NCI-H2171 treated with DMSO at 0.1 percent for 48 hours (cell line): ENCODE measurements around the gene DAPK2.

Source experiments
- DNase-seq: peaks from one replicate; lab custom pipeline; 2025; lab: John Stamatoyannopoulos, UW

The DAPK2 gene

GRCh38 chr15:63941698-63942465, 104.4 kb downstream of the DAPK2 start:
- DNase-seq = no peak

- DNase-seq = peak; percentile 95
These were observed 105.2 kb downstream of the DAPK2 start for GRCh38 chr15:63940966-63941620.

DNA sequence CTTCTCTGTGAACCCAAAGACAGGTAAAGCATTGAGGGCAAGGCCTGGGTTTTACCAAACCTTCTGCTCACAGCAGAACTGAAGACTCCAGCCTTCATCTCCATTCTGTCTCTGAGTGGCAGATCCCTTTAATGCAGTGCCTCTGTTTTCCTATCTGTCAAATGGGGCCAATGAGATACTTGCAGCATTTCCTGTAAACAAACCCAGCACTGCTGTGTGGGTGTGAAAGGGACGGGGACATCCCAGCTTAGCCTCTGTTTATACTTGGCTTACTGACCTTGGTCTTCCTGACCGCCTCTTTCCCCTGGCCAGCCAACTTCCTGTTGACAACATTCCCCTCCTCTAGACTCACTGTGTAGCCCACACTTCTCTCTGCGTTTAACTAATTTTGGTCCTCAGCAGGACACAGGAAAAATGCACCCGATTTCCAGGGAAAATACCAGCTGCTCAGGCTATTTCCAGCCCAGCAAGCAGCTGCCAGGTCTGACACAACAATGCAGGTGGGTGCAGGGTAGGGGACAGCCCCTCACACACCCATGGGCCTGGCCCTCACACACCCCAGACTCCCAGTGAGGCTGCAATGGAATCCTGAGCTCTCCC, 106.7 kb downstream of the DAPK2 start:
- peak; percentile 46 for DNase-seq

DNA sequence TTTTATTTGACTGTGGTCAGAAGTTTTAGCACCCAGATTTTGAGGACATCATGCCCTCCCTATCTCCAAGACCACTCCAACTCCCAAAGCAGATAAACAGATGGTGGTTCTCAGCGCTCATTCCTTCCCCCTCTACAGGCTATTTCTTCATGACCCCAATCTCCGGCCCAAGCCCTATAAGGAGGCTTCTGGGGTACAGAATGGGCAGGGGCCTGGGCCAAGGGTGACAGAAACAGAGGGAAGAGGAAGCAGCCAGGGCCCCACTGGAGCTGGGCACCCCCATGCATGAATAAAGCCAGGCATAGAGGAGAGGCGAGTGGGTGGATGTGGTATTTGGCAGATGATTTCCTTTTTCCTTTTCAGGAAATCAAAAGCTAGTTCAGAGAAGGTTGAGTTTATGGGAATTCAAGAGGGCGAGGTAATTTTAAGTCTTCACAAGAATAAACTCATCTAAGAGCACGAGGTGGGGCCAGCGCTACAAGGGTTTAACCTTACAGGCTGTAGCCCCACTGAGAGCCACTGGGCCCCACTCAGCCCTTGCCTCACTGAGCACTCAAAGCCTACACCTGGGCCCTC, 107.7 kb downstream of the DAPK2 start:
- DNase-seq = no peak

- DNase-seq = no peak
These were observed 112.8 kb downstream of the DAPK2 start for GRCh38 chr15:63933522-63933921.

- DNase-seq = no peak
These were observed 114.7 kb downstream of the DAPK2 start for GRCh38 chr15:63931556-63931955.

DNA sequence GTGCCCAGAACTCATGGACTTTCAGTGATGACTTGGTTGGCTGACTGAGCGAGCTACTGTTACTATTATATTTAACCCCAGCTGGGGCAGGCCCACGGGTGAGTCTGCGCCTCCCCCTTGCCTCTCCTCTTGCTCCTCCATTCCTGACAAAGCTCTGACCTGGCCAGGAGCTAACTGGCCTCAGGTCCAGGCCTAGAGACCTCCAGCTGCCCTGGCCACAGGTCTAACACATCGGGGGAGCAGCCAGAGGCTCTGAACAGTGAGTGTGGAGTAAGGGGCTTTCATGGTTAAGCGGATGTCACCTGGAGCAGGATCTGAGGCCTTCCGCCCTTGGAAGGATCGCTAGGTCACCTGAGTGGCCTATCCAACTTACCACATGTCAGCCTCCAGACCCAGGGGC, 116.3 kb downstream of the DAPK2 start:
- no peak for DNase-seq

- no peak for DNase-seq
These were observed 118.0 kb downstream of the DAPK2 start for GRCh38 chr15:63928185-63928842.

DNA sequence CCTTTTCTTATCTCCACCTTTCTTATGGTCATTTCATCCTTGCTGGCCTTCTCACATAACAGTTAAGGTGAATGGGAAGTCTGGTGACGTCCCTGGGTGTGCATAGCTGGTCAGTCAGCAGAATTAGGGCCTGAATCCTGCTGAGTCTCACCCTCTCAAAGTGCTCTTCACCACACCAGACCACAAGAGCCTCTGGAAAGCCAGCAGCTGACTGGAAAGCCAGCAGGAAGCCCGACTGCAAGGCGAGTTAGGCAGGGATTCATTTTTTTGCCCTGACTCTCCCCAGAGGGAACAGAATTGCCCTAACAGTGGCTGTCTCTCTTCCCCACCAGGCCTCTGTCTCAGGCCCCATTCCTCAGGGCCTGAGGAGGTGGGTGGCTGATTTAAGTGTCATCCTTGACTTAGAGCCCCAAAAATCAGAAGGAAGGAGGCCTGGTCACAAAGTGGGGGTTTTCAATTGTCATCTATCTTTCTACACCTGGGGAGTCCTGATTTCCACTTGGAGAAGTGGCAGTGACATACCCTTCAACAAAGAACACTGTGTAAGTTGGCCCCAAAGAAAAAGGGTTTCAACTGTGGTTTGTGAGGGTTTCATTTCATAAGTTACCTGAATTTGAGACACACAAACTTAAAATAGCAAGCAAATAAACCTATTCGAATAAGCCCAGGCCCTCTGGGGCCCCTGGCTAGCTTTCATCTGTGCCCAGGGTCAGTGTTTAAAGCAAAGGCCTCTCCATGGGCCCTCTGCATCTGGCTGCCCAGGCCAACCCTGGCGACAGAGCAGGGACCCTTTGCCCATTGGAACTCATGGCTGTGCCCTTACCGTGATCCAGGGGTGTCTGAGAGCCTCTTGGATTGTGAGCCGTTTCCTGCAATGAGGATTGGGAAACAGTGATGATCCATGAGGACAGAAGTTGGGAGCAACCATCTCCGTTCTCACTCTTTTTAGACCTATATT, 122.0 kb downstream of the DAPK2 start:
- DNase-seq = no peak

- no peak for DNase-seq
These were observed 123.4 kb downstream of the DAPK2 start for GRCh38 chr15:63922916-63923315.

GRCh38 chr15:63922261-63922904, 123.9 kb downstream of the DAPK2 start:
- DNase-seq = no peak

DNA sequence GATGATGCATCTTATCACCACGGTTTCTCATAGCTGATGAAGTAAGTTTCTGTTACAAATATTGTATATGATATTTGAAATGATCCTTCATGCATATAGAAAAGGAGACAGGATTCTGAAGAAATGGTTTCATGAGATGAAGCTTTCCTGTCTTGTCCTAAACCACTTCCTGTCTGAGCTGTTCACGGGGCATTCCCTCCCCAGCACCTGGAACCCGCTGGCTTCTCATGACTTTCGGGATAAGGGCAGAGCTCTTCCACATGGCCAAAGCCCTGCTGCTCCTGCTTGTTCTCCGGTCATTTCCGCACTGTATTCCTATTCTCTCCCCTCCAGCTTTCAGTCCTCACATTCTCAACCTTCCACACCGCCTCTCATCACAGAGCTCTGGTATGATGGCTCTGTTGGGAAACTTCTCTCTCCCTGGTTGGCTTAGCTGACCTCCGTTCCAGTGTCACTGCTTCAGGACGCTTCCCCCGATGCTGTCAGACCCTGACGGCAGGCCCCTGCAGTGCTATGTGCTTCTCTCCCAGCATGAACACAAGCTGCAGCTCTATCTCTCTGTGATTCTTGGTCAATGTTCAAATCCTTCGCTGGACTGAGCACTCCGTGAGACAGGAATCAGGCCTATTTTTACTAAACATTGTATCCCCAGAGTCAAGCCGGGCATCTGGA, 125.6 kb downstream of the DAPK2 start:
- no peak for DNase-seq

DNA sequence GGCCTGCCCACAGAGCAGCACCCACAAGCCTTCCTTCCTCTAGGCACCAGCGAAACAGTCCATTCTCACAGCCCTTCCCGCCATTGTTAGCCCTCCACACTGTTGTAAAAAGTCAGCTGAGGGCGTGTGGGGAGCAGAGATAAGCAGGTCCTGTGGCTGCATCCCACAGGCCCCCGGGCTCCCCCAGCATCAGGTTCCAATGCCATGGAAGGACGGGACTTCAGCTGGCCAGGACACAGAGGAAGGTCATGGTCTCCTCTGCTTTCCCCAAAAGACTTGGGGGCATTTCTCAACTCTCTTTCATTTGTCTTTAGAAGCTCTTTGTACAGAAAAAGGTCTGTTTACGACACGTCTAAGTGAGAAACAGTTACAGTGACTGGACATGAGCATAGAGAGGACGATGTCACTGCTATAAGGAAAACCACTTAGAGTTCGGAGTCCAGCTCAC, 127.4 kb downstream of the DAPK2 start:
- DNase-seq = no peak

DNA sequence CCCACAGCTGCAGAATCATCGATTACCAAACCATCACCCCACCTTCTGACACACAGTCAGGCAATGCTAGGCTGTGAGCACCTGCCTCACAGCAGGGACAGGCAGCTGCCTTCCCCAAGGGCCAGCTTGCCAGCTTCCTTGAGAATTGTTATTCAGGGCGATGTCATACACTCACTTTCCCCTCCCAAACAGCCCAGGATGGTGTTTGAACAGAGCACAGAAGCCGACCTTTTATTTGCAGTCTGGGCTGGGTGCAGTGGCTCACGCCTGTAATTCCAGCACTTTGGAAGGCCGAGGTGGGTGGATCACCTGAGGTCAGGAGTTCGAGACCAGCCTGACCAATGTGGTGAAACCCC, 128.0 kb downstream of the DAPK2 start:
- DNase-seq = peak; percentile 75

DNA sequence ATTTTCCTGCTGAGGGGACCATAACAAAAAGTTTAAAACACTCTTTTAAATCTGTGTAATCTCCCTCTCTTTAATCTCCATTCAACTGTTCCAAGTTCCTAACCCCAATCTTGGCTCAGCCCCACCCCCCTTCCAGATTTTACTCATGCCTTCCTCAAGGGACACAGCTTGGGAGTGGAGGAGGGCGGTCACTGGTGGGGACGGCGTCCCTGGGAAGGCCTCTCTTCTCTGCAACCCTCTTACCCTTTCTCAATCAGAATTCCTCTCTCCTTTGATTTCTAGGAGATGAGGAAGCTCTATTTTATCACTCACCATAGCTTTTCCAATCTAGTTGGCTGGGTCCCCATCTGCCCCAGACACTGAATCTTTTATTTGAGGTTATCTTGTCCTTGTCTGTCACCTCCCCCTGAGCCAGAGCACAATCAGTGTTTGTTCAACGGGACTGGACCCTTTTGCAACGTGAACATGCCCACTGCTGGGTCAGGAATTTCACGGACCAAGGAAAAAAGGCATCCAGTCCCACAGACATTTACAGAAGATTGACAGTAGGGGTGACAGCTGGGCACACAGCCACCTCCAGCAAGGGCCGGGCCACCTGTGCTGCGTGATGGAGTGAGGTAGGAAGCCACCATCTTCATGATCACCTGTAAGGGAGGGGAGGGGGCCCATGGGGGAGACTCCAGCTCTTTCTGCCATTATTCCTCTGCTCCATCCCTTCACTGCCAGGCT, 128.5 kb downstream of the DAPK2 start:
- peak; percentile 75 for DNase-seq

DNA sequence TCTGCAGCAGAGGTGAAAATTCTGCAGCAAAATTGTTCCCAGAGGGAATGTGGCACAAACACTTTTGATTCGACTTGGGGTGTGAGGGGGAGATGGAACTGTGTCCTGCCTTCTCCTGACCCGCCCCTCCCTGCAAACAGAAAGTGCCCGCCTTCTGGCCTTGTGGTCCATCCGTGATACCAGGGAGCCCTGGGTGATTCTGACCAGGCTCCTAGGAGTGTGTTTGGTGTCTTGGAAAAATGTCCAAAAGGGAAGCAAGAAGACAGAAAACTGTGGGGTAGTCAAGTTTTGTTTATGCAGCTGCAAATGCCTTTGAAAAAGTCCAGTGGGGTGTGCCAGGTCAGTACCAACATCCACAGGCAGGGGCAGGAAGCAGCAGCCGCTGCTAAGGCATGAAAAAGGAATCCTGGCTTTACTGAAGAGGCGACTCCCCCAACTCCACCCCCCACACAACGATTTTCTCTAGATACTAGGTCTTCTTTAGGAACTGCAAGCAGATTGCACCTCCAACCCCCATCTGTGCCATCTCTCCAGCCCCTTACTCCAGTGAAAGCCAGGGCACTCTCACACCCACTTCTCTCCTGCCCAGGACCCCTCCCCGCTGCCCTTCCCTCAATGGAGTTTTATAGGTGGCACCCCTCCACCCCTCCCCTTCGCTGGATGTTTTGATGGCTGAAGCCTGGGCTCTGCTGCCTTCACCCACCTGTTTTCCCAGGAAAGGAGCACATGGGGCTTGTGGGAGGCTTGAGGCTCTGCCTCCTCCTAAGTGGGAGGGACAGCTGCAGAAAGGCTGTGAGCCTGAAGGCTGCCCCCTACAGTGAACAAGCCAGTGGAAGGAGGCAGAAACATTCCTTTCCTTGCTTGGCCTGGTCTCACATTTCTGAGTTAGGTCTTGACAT, 130.2 kb downstream of the DAPK2 start:
- DNase-seq = no peak

DNA sequence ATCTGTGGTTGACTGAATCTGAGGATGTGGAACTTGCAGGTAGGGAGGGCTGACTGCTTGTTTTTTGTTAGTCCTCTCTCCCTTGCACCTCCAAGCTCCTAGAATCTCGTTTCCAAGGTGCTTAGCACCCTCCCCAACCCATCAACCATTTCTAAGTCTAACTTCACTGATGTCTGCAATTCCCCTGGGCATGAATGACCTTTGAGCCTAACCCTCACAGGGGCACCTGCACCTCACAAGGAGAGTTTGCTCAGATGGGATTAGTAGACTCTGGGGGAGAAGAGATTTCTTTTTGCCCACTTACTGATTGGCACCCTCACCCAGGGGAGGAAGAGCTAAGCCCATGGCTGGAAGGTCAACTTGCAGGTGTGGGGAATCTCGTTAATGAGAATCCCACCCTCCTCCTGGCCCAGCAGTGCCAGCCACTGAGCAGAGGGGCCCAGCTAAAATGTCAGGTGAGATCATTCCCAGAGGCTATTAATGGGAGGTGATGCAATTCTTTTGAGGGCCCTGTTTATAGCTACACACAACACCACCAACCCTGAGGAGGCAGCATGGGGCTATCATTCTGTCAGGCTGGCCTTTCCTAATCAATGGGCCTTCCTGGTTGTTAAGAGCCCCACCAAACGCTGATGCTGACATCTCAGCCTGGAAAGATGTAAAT, 130.9 kb downstream of the DAPK2 start:
- peak; percentile 25 for DNase-seq

GRCh38 chr15:63913786-63914315, 132.4 kb downstream of the DAPK2 start:
- DNase-seq = no peak
